AG09319 (cell line): ENCODE measurements around the gene TSN.
"Not testable (repeated sequence)": the region's sequence is repeated elsewhere in the genome, so short reads cannot be mapped to it uniquely, and the experiment has no call there.

Experiments
- DNase-seq: peaks from one replicate; pipeline ENCODE4 v3.0.0-alpha.2; 2010; ENCODE audit warnings: low read depth; ENCODE audit errors: extremely low read depth
- CTCF ChIP-seq: IDR thresholded peaks from 2 replicates; pipeline ENCODE4 v1.5.1; 2011; ENCODE audit warnings: low read depth, mild to moderate bottlenecking, inconsistent platforms, low read length, moderate library complexity

Gene TSN

GRCh38 chr2:121803503-121803902 is 48.1 kb downstream of the TSN start:
- DNase-seq, result no peak
- no peak for TF ChIP-seq CTCF

DNA sequence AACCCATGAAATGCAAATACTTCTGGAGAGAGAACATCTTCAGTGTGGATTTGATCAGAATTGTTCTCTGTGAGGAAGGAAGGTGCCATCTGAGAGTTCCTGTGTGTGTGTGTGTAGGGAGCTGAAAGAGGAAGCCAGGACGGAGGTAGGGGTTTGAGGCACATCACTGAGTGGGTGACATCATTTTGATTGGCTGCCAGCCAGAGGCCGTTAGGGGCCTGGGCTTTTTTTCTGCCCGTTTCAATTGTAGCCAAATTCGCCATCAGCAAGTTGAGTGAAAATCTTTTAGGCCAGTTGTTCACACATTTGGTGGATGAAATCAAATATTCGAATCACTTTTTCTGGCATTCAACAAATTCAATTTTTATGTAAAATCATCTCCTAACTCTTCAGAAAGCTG is 48.9 kb downstream of the TSN start:
- no peak for TF ChIP-seq CTCF
- no peak for DNase-seq

- TF ChIP-seq CTCF, result no peak
- no peak for DNase-seq
Measured at GRCh38 chr2:121804997-121805765, 49.7 kb downstream of the TSN start.

- no peak for DNase-seq
- no peak for TF ChIP-seq CTCF
Measured at GRCh38 chr2:121805766-121806143, 50.3 kb downstream of the TSN start.

DNA sequence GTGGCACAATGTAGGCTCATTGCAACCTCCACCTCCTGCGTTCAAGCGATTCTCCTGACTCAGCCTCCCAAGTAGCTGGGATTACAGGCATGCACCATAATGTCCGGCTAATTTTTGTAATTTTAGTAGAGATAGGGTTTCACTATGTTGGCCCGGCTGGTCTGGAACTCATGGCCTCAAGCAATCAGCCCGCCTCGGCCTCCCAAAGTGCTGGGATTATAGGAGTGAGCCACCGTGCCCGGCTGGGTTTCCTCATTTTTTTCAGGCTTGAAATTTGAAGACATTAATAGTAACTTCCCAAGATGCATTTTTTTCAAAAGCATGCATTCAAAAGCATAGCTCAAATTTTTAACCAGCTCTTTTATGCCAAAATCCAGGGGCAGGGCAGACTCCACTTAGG is 52.3 kb downstream of the TSN start:
- not testable (repeated sequence) for DNase-seq

GRCh38 chr2:121809607-121810006 is 54.2 kb downstream of the TSN start:
- TF ChIP-seq CTCF, result no peak
- DNase-seq, result no peak

- peak; percentile 37 for DNase-seq
- peak; percentile 65 for TF ChIP-seq CTCF
Measured at GRCh38 chr2:121810959-121811853, 55.8 kb downstream of the TSN start.

DNA sequence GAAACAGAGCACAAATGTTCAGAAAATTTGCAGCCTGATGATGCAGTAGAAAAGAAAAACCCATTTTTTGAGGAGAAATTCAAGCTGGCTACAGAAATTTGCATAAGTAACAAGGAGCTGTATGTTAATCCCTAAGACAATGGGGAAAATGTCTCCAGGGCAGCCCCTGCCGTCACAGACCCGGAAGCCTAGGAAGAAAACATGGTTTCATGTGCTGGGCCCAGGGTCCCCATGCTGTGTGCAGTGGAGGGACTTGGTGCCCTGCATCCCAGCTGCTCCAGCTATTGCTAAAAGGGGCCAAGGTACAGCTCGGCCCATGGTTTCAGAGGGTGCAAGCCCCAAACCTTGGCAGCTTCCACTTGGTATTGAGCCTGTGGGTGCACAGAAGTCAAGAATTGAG is 57.6 kb downstream of the TSN start:
- not testable (repeated sequence) for DNase-seq
